Immature natural killer cell (primary cell): Measurements from ENCODE around the gene COPS3. TPM values are rescaled to one million over a fixed set of nuclear protein-coding genes. Genes with fewer than 3 reads are reported as not detected.
"Not testable (repeated sequence)": the region's sequence is repeated elsewhere in the genome, so short reads cannot be mapped to it uniquely, and the experiment has no call there.

Experiments used
- DNase-seq, 3 donors: peaks; one replicate each; pipeline ENCODE4 v3.0.0; 2022; ENCODE audit warnings: mixed read lengths in 1 of 3
- H3K27ac Mint-ChIP-seq, 6 donors: one replicate each; pipeline ENCODE4 v1.8.0; 2020; ENCODE audit warnings: mixed read lengths in 6 of 6, mild to moderate bottlenecking in 5 of 6, inconsistent platforms in 4 of 6, moderate library complexity in 3 of 6
- H3K27me3 Mint-ChIP-seq, 3 donors: one replicate each; pipeline ENCODE4 v1.8.0; 2020 to 2021; ENCODE audit warnings: low read depth in 3 of 3, mild to moderate bottlenecking in 3 of 3, mixed read lengths in 3 of 3, moderate library complexity in 3 of 3, inconsistent platforms in 1 of 3
- H3K36me3 Mint-ChIP-seq, 3 donors: one replicate each; pipeline ENCODE4 v1.8.0; 2020; ENCODE audit warnings: mixed read lengths in 3 of 3, inconsistent platforms in 2 of 3, mild to moderate bottlenecking in 2 of 3
- H3K4me1 Mint-ChIP-seq, 2 donors: one replicate each; pipeline ENCODE4 v1.8.0; 2020; ENCODE audit warnings: inconsistent platforms in 2 of 2, mild to moderate bottlenecking in 2 of 2, mixed read lengths in 2 of 2, moderate library complexity in 1 of 2
- H3K4me3 Mint-ChIP-seq, 5 donors: one replicate each; pipeline ENCODE4 v1.8.0; 2020; ENCODE audit warnings: mild to moderate bottlenecking in 5 of 5, mixed read lengths in 5 of 5, inconsistent platforms in 3 of 5, moderate library complexity in 3 of 5
- H3K9me3 Mint-ChIP-seq, 6 donors: one replicate each; pipeline ENCODE4 v1.8.0; 2020; ENCODE audit warnings: mild to moderate bottlenecking in 6 of 6, mixed read lengths in 6 of 6, inconsistent platforms in 4 of 6, moderate library complexity in 3 of 6
- polyA plus RNA-seq, 3 donors: library from polyadenylated mRNA; unstranded; fragments of 300-500 nt; fragmentation: Illumina TruSeq; gene quantifications; one replicate each; pipeline ENCODE4 v1.2.3, GENCODE V29; 2021

The COPS3 gene
- polyA plus RNA-seq, 3 donors from 2014 or later, result 93.7 to 120 (median 95.9) TPM

DNA sequence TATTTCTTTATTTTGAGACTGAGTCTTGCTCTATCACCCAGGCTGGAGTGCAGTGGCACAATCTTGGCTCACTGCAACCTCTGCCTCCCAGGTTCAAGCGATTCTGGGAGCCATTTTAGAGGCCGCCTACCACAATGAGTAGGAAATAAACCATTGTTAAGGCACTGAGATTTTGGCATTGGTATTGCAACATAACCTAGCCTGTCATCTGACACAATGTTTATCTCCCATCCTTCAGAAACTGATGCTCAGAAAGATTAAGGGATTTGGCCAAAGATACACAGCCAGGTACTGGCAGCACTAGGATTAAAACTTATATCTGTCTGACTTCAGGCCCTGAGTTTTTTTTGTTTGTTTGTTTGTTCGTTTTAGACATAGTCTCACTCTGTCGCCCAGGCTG, 8.0 kb upstream of the COPS3 start:
- H3K36me3 Mint-ChIP-seq, result no peaks in the 10 kb centered on the region
- H3K4me3 Mint-ChIP-seq, result no peak overlapping the region
- no peaks in the 10 kb centered on the region for H3K9me3 Mint-ChIP-seq
- no peaks in the 10 kb centered on the region for H3K4me1 Mint-ChIP-seq
- no peak for DNase-seq
- no peak overlapping the region for H3K27ac Mint-ChIP-seq
- H3K27me3 Mint-ChIP-seq, result peaks cover 0 to 2% (median 0%) of the 10 kb centered on the region in 3 donors

- no peak overlapping the region for H3K4me3 Mint-ChIP-seq
- H3K27me3 Mint-ChIP-seq, result peaks cover 0 to 10% (median 5%) of the 10 kb centered on the region in 3 donors
- H3K36me3 Mint-ChIP-seq, result no peaks in the 10 kb centered on the region
- H3K27ac Mint-ChIP-seq, result no peak overlapping the region
- H3K4me1 Mint-ChIP-seq, result peaks cover 9 to 16% of the 10 kb centered on the region in 2 donors
- H3K9me3 Mint-ChIP-seq, result no peaks in the 10 kb centered on the region
- no peak for DNase-seq
Measured at GRCh38 chr17:17285951-17286350, 4.9 kb upstream of the COPS3 start.

- Mint-ChIP-seq H3K27me3 (peaks cover 3 to 12% (median 9%) of the 10 kb centered on the region in 3 donors), H3K27ac (peak overlapping the region; percentile 30 to 95 (median 76)), H3K4me1 (peaks cover 34 to 52% of the 10 kb centered on the region in 2 donors), H3K36me3 (peaks cover 3 to 4% (median 4%) of the 10 kb centered on the region in 3 donors), H3K4me3 (peak overlapping the region; percentile 91 to 97 (median 95)), H3K9me3 (no peaks in the 10 kb centered on the region)
- no peak for DNase-seq
Measured at GRCh38 chr17:17279316-17279715, 1.7 kb downstream of the COPS3 start.

DNA sequence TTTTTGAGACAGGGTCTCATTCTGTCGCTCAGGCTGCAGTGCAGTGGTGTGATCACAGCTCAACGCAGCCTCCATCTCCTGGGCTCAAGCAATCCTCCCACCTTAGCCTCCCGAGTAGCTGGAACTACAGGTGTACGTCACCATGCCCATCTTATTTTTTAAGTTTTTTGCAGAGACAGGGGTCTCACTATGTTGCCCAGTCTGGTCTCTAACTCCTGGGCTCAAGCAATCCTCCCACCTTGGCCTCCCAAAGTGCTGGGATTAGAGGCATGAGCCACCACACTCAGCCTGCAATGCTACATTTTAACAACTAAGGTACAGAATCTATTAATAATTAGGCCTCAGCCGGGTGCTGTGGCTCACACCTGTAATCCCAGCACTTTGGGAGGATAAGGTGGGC, 3.6 kb downstream of the COPS3 start:
- H3K27ac Mint-ChIP-seq, H3K36me3 Mint-ChIP-seq, H3K9me3 Mint-ChIP-seq, DNase-seq: not testable (repeated sequence)
- Mint-ChIP-seq H3K27me3 (peaks cover 3 to 12% (median 7%) of the 10 kb centered on the region in 3 donors), H3K4me1 (peaks cover 34 to 51% of the 10 kb centered on the region in 2 donors), H3K4me3 (peak overlapping the region in 1 of 5 donors; percentile 21)

DNA sequence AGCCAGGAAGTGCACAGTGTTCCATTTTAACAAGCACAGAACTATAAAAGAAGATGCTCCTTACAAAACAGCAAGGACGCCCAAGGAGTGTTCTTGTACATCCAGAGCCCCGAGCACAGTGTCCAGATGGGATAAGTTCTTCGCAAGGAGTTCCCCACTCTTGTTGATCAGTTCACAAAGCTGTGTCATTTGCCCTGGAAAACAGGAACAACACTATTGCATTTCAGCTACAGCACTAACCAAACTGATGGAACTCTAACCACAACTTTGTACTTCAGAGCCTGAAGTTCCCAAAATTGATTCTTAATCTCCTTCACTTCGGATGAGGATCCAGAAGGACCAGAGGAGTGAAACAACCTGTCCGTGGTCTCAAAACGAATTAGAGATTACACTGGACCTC, 5.1 kb downstream of the COPS3 start:
- Mint-ChIP-seq H3K9me3 (no peaks in the 10 kb centered on the region), H3K27ac (no peak overlapping the region), H3K36me3 (peaks cover 3 to 4% (median 4%) of the 10 kb centered on the region in 3 donors), H3K4me1 (peaks cover 24 to 37% of the 10 kb centered on the region in 2 donors), H3K4me3 (no peak overlapping the region), H3K27me3 (peaks cover 1 to 8% (median 3%) of the 10 kb centered on the region in 3 donors)
- no peak for DNase-seq

- Mint-ChIP-seq H3K27me3 (peaks cover 0 to 2% (median 0%) of the 10 kb centered on the region in 3 donors), H3K9me3 (no peaks in the 10 kb centered on the region), H3K4me1 (peaks cover 2 to 5% of the 10 kb centered on the region in 2 donors), H3K4me3 (no peak overlapping the region), H3K27ac (no peak overlapping the region), H3K36me3 (peaks cover 11 to 28% (median 15%) of the 10 kb centered on the region in 3 donors)
- peak in 1 of 3 donors; percentile 15 for DNase-seq
Measured at GRCh38 chr17:17269926-17270773, 10.9 kb downstream of the COPS3 start.

DNA sequence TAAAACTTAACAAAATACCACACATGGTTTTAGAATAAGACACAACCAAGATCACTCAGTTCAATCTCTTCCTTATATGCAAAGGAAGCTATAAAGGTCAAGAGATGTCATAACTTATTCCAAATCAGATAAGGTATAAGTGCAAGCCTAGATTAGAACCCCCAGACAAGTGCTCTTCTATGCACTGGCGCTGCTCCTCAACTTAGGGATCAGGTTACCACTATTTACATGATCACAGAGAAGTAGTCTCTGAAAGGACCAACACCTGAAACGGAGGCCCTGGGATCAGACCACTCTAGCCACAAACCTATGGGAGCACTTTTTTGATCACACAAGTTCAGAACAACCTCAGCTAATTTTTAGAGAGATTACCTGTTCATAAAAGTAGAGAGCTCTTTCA, 16.6 kb downstream of the COPS3 start:
- peak overlapping the region in 1 of 6 donors; percentile 17 for H3K27ac Mint-ChIP-seq
- H3K9me3 Mint-ChIP-seq, result no peaks in the 10 kb centered on the region
- H3K36me3 Mint-ChIP-seq, result peaks cover 21 to 41% (median 24%) of the 10 kb centered on the region in 3 donors
- no peak overlapping the region for H3K4me3 Mint-ChIP-seq
- H3K4me1 Mint-ChIP-seq, result no peaks in the 10 kb centered on the region
- no peaks in the 10 kb centered on the region for H3K27me3 Mint-ChIP-seq
- DNase-seq, result no peak

DNA sequence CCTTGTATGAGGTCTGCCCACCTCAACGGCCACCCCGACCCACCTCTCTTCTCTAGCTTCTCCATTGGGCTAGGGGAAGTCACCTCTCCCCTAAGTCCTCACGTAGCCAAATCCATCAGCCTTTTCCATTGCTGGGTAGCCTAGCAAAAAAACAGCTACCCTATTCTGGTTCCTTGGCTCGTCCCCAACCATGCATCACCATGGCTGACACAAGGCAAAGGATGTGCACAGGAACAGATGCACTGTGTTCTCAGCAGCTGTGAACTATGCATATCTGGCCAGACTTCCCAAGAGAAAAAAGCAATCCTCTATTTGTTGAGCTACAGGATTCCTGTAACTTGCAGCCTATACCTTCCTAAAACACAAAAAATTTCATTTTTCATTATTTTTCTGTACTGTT, 22.0 kb downstream of the COPS3 start:
- Mint-ChIP-seq H3K36me3 (peaks cover 14 to 31% (median 22%) of the 10 kb centered on the region in 3 donors), H3K4me1 (no peaks in the 10 kb centered on the region), H3K4me3 (no peak overlapping the region), H3K9me3 (no peaks in the 10 kb centered on the region), H3K27ac (peak overlapping the region in 3 of 6 donors; percentile 3 to 12 (median 10)), H3K27me3 (peaks cover 2% of the 10 kb centered on the region in 3 donors)
- DNase-seq, result no peak

- H3K4me3 Mint-ChIP-seq, result no peak overlapping the region
- H3K27me3 Mint-ChIP-seq, result peaks cover 2% of the 10 kb centered on the region in 3 donors
- no peaks in the 10 kb centered on the region for H3K9me3 Mint-ChIP-seq
- H3K36me3 Mint-ChIP-seq, result peaks cover 18 to 30% (median 19%) of the 10 kb centered on the region in 3 donors
- H3K4me1 Mint-ChIP-seq, result no peaks in the 10 kb centered on the region
- H3K27ac Mint-ChIP-seq, result peak overlapping the region in 2 of 6 donors; percentile 18 to 35
- DNase-seq, result no peak
Measured at GRCh38 chr17:17258011-17258410, 23.0 kb downstream of the COPS3 start.

GRCh38 chr17:17256316-17256715, 24.7 kb downstream of the COPS3 start:
- Mint-ChIP-seq H3K4me1 (no peaks in the 10 kb centered on the region), H3K27me3 (peaks cover 2% of the 10 kb centered on the region in 3 donors), H3K36me3 (peaks cover 19 to 35% (median 23%) of the 10 kb centered on the region in 3 donors), H3K9me3 (no peaks in the 10 kb centered on the region), H3K27ac (no peak overlapping the region), H3K4me3 (no peak overlapping the region)
- DNase-seq, result no peak

- H3K9me3 Mint-ChIP-seq, H3K4me3 Mint-ChIP-seq, H3K27me3 Mint-ChIP-seq, DNase-seq, H3K27ac Mint-ChIP-seq, H3K4me1 Mint-ChIP-seq: not testable (repeated sequence)
- H3K36me3 Mint-ChIP-seq, result peaks cover 19 to 32% (median 23%) of the 10 kb centered on the region in 3 donors
Measured at GRCh38 chr17:17255689-17256088, 25.4 kb downstream of the COPS3 start.

DNA sequence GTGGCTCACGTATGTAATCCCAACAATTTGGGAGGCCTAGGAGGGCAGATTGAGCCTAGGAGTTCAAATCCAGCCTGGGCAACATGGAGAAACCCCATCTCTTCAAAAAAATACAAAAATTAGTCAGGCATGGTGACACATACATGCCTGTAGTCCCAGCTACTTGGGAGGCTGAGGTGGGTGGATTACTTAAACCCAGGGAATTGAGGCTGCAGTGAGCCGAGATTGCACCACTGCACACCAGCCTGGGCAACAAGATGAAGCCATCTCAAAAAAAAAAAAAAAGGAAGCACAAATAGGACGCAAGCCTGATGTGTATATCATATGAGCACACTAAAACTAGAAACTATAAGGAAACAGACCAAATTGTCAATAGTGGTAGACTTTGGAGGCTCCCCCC, 27.0 kb downstream of the COPS3 start:
- DNase-seq, result no peak
- H3K27me3 Mint-ChIP-seq, result peaks cover 2% of the 10 kb centered on the region in 3 donors
- H3K4me3 Mint-ChIP-seq, result no peak overlapping the region
- no peaks in the 10 kb centered on the region for H3K9me3 Mint-ChIP-seq
- H3K36me3 Mint-ChIP-seq, result peaks cover 14 to 20% (median 18%) of the 10 kb centered on the region in 3 donors
- H3K4me1 Mint-ChIP-seq, result no peaks in the 10 kb centered on the region
- no peak overlapping the region for H3K27ac Mint-ChIP-seq

- H3K36me3 Mint-ChIP-seq, result peaks cover 12 to 19% (median 16%) of the 10 kb centered on the region in 3 donors
- H3K27ac Mint-ChIP-seq, result no peak overlapping the region
- no peaks in the 10 kb centered on the region for H3K4me1 Mint-ChIP-seq
- no peaks in the 10 kb centered on the region for H3K9me3 Mint-ChIP-seq
- H3K27me3 Mint-ChIP-seq, result peaks cover 2% of the 10 kb centered on the region in 3 donors
- no peak for DNase-seq
- H3K4me3 Mint-ChIP-seq, result no peak overlapping the region
Measured at GRCh38 chr17:17253406-17253805, 27.6 kb downstream of the COPS3 start.

DNA sequence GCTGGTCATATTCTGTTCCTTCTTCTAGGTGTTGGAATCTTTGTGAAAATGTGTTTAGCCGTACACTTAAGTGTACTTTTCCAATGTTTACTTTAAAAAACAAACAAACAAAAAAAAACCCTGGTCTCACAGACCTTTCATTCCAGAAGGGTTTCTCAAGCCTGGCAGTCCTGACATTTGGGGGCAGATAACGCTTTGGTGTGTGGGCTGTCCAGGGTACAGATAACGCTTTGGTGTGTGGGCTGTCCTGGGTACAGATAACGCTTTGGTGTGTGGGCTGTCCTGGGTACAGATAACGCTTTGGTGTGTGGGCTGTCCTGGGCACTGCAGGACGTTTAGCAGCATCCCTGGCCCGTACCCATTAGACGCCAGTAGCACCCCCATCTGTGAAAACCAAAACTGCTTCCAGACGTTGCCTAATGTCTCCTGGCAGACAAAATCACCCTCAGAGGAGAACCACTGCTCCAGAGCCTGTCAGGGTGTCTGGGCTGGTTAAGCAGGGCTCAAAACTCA, 28.8 kb downstream of the COPS3 start:
- no peak for DNase-seq
- Mint-ChIP-seq H3K36me3 (peaks cover 12 to 24% (median 13%) of the 10 kb centered on the region in 3 donors), H3K27me3 (peaks cover 0 to 2% (median 0%) of the 10 kb centered on the region in 3 donors), H3K4me1 (no peaks in the 10 kb centered on the region), H3K27ac (no peak overlapping the region), H3K4me3 (no peak overlapping the region), H3K9me3 (no peaks in the 10 kb centered on the region)
